IPS DF 4.7 (cell line): ENCODE results near the gene OSBPL3.
A peak's percentile ranks its signal among the peaks of the same experiment; 100 is the strongest.

Experiments used
- DNase-seq: peaks from one replicate; pipeline ENCODE4 v3.0.0-alpha.2; 2013; ENCODE audit warnings: low spot score; ENCODE audit errors: extremely low read depth

Gene OSBPL3

GRCh38 chr7:24830440-24831050, 149.4 kb downstream of the OSBPL3 start:
- DNase-seq: no peak

- DNase-seq: no peak
These were observed 150.2 kb downstream of the OSBPL3 start for GRCh38 chr7:24829787-24830186.

- DNase-seq: no peak
These were observed 150.9 kb downstream of the OSBPL3 start for GRCh38 chr7:24828891-24829661.

DNA sequence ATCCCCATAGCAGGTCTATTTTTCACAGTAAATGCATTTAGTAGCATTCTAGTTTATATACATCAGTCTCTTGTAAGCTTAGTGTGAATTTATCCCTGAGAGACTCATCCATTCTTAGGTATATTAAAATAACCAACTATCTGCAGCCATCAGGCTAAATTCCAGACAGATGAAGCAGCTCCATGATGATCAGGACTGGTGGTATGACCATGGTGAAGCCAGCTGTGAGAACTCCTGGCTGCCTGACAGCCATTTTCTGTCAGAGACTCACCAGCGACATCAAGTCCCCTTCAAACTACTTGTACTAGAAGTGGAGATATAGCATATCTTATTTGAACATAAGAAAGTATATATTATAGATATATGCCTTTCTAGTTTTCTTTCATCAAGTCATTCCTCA, 152.4 kb downstream of the OSBPL3 start:
- DNase-seq: no peak

- no peak for DNase-seq
These were observed 153.0 kb downstream of the OSBPL3 start for GRCh38 chr7:24827027-24827426.

DNA sequence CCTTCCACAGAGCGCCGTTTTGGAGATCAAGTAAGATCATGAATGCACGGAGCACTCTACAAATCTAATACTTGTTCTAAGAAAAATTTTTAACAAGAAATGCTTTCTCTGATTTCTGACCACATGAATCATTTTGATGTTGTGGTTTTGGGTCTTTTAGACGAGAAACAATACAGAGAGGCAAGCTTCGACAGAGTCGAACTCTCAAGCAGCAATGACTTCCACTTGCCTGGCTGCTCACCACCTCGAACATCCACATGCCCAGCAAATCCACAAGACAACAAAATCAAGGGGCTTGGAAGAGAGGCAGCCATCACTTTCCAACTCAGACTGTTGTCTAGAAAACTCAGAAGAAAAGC, 153.3 kb downstream of the OSBPL3 start:
- DNase-seq: no peak

DNA sequence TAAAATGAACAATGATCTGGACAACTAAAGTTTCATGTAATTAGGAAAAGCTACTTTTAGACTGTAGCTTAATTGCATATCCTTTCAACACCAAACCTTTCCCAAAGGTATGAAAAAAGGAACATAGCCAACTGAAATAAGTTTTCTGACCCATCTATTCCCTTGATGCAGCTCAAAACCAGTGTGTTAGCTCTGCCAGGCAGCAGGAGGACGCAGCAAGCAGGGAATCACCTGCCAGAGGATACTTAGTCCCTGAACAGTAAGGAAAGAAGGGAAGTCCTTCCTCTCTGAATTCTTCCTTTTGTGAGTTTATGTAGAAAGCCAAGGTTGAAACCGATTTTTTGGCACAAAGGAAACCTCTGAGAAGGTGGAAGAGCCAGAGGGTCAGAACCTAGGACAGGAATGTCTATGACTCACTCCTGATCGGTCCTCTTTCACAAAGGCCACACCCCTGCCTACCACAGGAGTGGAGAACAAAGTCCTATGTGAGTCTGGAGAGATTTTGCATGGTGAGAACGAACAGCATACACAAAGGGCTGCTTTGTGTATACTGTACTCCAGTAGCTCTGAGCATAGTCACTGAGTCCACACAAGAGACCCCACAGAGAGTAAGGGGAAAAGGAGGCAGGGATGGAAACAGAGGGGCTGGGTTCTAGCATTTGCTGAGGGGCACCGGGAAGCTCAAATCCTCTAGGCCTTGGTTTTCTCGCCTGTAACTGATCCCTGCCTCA, 153.9 kb downstream of the OSBPL3 start:
- peak; percentile 30 for DNase-seq

- DNase-seq: no peak
These were observed 154.6 kb downstream of the OSBPL3 start for GRCh38 chr7:24825381-24825794.

- no peak for DNase-seq
These were observed 155.1 kb downstream of the OSBPL3 start for GRCh38 chr7:24824896-24825295.

DNA sequence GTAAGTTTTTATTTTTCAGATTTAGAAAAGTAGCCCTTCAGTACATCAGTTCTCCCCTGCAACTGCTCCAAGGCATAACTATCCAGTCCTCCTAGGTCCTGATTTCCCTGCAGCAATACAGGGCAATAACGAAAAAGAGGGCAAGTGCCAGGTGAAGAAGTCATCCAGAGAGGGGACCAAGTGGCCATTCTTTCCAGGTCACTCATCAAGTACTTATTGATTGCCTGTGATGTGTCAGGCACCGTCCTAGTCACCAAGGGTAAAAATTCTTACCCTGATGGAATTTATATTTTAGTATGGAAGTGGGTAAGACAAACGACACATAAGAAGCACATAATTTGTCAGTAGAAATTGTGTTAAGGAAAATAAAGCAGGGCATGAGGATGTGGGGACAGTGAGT, 155.6 kb downstream of the OSBPL3 start:
- no peak for DNase-seq

DNA sequence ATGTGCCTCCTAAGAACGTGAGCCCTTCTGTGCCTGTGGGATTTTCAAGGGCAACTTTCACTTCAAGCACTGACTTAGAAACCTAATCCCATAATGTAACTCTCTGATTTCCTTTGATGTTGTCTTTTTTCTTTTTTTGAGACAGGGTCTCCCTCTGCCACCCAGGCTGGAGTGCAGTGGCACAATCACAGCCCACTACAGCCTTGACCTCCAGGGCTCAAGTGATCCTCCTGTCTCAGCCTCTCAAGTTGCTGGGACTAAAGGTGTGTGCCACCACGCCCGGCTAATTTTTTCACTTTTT, 158.3 kb downstream of the OSBPL3 start:
- DNase-seq: no peak

DNA sequence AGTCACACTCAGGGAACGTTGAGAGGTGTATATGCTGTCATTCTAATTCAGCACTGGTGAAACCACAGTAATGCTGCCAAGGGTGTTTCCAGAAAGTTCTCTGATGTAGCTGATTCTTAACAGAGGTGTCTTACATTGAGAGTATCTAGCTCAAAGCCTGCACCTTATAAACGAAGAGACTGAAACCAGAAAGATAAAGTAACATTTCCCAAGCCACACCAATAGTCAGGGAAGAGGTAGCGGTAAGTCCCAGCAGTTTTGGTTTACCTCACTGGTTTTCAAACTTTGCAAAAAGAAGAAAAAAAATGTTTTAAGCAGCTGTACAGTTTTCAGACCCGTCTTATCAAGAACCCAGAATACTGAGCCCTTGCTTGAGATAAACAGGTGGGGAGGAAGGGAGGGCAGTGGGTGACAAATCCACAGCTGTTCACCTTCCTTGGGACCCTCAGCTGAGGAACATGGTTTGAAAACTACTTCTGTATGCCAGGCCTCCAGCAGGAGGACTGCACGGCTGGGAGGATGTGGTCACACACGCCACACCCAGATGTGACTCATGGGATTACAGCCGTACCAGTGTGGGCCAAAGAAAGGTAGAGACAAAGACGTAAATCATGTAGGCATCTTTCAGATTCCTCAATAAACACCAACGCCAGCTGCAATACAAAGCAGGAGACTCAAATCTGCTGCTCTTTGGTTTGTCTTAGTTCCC, 158.8 kb downstream of the OSBPL3 start:
- no peak for DNase-seq

- DNase-seq: no peak
These were observed 159.3 kb downstream of the OSBPL3 start for GRCh38 chr7:24820730-24821044.

- peak; percentile 36 for DNase-seq
These were observed 159.9 kb downstream of the OSBPL3 start for GRCh38 chr7:24819916-24820689.

GRCh38 chr7:24817339-24817738, 162.6 kb downstream of the OSBPL3 start:
- DNase-seq: no peak

GRCh38 chr7:24816868-24817267, 163.1 kb downstream of the OSBPL3 start:
- no peak for DNase-seq

DNA sequence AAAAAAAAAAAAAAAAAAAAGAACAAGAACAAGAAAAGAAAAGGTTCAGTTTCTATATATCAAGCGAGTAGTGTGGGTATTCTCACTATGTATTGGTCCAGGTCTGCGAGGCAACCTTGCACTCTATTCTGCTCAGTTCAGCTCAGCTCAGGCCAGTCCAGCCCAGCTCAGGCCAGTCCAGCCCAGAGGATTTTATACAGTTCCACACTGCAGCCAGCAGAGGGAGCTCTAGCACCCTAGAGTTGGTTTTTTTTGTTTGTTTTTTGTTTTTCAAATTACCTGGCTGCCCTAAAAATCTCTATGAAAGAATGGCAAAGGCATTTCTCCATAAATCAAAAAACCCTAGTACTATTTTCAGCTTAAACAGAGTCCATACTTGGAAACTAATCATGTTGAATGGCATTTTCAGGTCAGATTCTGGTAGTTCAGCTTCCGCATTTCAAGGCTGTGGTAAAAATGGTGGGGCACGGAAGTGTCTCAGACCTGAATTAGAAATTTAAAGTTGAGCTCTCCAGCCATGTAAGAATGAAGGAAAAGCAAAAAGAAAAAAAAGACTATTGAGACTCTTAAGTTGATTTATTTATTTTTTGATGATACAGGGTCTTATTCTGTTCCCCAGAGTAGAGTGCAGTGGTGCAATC, 167.6 kb downstream of the OSBPL3 start:
- DNase-seq: no peak

GRCh38 chr7:24808518-24808917, 171.5 kb downstream of the OSBPL3 start:
- DNase-seq: no peak

DNA sequence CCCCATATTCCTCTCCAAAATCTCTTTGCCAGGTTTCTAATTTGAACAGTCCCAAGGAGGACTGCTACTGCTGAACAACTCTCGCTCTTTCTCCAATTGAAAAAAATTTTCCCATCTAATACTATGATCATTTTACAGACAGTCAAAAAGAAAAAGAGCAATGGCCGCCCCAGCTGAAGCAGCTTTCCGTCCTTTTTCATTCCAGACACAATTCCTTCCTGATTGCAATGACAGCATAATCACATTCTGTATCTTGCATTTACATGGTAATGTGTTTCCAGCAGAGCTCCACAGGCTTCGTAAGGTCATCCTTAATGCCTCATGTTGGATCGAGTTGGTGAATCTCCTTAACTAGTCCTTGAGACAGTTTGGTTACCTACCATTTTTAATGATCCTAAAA, 177.7 kb downstream of the OSBPL3 start:
- DNase-seq: no peak

GRCh38 chr7:24801883-24802282, 178.1 kb downstream of the OSBPL3 start:
- DNase-seq: no peak

DNA sequence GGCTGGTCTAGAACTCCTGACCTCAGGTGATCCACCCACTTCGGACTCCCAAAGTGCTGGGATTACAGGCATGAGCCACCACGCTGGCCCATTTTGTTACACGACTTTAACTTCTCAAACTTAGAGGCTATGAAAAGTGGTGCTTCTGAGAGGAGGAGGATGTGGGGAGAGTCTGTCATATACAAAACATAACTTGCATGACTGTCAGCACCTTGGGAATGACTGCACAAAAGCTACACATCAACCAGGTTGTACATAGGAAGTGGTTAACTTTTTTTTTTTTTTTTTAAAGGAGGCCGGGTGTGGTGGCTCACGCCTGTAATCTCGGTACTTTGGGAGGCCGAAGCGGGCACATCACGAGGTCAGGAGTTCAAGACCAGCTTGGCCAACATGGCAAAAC, 179.3 kb downstream of the OSBPL3 start:
- DNase-seq: no peak
